Globus pallidus (tissue), 1 donor: Measurements from ENCODE around the gene SMU1.
"Not testable (repeated sequence)": the region's sequence is repeated elsewhere in the genome, so short reads cannot be mapped to it uniquely, and the experiment has no call there.

Experiments used
- DNase-seq: peaks from one replicate; pipeline ENCODE4 v3.0.0-alpha.2; 2015; ENCODE audit warnings: low spot score

The SMU1 gene

DNA sequence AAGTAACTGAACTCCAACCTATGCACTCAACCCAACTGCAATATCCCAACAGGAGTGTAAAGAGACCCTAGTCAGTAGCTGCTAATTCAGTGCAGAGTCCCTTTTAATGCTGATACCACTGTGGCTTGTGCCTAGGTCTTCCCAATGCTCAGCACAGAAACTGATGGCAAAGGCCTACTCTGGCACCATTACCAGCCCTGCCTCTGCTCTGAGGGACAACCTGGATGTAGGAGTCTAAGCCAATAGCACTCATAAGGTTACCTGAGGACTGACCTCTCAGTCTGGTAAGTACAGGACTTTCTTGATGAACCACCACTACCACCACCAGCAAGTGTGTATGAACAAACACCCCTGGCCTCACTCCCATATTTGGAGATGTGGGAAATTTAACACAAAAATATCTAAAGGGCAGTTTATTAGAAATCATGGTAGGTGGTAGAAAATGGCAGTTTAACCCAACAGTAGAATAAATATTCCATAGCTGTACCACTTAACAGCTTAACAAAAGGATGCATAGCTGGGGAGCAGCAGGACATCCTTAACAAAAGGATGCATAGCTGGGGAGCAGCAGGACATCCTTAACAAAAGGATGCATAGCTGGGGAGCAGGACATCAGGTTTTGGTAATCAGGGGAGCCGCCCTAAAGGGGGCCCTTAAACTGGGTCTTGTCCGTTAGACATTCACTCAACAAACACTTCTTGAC, 62.4 kb downstream of the SMU1 start:
- no peak for DNase-seq

DNA sequence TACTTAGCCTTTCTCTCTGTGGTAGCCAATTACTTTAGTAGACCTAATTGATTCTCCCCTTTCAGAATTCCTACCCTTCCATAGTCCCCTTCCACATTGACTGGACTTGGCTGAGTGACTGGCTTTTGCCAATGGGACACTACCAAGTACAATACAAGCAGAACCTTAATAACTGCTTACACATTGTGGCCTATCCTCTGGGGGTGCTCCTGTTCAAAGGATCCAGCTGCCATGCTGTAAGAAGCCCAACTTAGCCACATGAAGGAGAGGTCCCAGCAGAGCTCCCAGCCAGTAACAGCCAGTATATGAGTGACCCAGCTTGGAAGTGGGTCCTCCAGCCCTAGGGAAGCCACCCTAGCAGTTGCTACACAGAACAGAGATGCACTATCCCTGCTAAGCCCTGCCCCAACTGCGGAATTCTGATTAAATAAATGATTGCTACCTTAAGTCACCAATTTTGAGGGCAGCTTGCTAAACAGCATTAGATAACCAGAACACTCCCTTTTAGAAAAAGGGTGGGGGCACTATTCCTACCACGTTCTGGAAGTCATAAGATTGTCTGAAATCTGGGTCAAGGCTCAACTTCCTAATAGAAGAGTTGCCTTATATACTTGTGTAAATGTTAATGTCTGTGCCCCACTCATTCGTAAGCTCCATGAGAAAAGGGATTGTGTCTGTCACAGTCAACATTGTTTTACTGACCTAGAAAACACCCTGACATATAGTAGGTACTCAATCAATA, 64.0 kb downstream of the SMU1 start:
- no peak for DNase-seq

DNA sequence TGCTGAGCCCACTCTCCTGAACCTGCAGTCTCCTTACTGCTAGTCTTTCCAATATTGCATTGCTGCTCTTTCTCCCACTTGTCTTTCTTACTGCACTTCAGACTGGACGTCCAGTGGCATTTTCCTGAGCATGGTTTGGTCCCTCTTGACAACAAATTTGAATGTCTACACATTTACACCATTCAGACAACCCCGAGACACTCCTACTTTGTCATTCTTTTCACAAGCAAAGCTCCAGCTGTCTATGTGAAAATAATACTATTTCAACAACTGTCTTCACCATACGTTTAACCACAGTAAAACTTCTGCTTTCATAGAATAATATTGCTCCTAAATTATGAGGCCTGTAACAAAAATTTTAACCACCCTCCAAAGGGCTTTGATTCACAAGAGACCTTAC, 64.6 kb downstream of the SMU1 start:
- DNase-seq, result no peak

GRCh38 chr9:33007755-33008154, 68.7 kb downstream of the SMU1 start:
- no peak for DNase-seq

GRCh38 chr9:33005335-33005734, 71.1 kb downstream of the SMU1 start:
- DNase-seq, result not testable (repeated sequence)

DNA sequence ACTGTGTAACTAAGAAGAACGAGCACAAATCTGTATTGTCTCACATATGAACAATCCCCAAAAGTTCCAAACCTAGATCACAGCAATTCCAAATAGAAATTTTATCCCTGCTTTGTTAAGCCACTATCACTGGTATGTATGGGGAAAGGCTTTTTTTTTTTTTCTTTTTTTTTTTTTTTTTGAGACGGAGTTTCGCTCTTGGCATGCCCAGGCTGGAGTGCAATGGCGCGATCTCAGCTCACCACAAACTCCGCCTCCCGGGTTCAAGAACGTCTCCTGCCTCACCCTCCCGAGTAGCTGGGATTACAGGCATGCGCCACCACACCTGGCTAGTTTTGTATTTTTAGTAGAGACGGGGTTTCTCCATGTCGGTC, 75.8 kb downstream of the SMU1 start:
- DNase-seq, result not testable (repeated sequence)

GRCh38 chr9:32992595-32993238, 83.8 kb downstream of the SMU1 start:
- no peak for DNase-seq

DNA sequence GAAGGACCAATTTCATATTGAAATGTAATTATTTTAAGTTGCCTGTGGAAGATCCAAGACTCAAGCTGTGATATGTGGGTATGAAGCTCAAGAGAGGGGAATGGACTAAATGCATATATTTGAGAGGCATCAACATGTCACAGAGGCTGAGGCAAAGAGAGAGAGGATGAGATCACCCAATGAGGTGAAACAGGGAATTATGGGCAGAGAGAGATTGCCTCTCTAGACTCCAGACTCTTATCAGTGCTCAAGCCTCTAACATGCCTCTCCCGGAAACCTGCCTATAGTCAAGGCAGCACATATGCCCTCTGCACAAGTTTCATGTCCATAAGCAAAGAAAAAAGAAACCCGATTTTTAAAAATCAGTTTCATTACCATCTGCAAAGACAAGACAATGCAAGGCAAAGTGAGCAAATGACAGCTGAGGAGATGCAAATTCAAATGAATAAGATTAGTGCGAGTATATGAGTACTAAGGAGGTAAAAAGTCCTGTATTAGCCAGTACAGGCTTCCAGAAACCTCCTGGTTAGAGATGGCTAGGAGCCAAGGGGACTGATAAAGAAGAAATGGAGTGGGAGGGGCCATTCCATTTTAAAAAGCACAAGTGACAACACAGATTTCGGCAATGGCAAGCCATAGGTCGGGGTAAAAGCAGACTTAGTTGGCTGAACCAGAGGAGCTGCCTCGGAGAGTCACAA, 84.4 kb downstream of the SMU1 start:
- no peak for DNase-seq
